SKM-1 (cell line): Measurements from ENCODE around the gene DCP1B.

Experiments used
- DNase-seq: peaks from one replicate; lab custom pipeline; 2025; ENCODE audit not compliant: unreplicated experiment; lab: John Stamatoyannopoulos, UW

Gene DCP1B

DNA sequence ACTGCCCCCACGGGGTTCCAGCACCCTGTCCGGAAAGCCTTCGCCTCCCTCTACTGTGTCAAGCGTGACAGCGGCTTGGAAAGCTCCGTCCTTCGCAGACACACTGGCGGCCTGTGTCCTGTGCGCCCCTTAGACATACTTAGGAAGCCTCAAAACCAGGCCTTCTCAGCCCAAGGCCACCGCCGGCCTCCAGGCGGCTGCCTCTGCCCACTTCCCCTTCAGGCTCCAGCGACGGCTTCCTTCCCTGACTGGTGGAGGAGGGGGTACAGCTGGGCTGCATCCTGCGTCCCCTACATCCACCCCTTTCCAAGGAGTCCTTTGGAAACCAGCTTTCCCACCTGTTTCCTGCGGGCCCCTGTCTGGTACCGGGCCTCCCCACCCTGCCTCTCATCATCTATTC is 83.3 kb downstream of the DCP1B start:
- DNase-seq = peak; percentile 34

DNA sequence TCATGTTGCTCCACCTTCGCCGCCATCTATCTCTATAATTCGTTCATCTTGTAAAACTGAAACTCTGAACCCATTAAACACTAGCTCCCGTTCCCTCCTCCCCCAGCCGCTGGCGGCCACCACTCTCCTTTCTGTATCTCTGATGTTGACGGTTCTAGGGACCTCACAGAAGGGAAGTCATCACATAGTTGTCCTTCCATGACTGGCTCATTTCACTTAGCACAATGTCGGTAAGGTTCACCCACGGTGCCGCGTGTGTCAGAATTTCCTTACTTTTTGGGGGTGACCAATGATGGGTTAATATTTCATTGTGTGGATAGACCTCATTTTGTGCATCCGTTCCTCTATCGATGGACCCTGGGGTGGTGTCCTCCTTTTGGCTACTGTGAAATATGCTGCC is 83.8 kb downstream of the DCP1B start:
- DNase-seq = no peak

DNA sequence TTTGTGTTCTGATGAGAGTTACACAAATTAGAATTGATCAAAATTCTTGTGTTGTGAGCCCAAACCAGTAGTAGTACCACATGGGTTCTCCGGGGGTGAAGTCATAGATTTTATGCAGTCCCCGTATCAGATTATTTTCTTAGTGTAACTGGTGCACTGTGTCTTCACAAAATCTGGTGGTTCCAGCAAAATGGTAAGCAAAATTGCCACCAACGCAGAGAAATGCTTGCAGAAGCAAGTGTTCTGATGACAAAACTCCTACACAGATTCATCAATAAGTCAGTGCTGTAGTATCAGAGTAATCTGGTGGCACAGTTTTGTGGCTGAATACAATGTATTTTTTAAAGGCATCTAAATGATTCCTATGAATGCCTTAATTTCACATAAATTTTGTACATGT is 84.5 kb downstream of the DCP1B start:
- no peak for DNase-seq

DNA sequence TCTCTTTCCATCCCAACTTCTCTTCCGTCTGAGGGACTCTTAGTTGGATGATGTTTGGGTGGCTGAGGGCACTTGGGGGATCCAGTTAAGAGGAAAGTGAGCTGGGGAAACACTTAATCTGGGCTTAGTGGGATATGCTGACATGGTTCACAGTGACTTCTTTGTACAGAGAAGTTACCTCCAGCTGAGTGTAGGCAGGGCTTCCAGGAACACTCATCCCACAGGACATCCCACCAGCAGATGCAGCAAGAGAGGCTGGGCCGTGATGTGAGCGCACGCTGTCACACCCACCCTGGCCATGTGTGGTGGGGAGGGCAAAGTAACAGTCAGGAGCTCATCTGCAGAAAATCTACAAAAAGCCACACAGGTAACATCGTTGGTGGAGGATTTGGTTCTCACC is 85.0 kb downstream of the DCP1B start:
- no peak for DNase-seq

DNA sequence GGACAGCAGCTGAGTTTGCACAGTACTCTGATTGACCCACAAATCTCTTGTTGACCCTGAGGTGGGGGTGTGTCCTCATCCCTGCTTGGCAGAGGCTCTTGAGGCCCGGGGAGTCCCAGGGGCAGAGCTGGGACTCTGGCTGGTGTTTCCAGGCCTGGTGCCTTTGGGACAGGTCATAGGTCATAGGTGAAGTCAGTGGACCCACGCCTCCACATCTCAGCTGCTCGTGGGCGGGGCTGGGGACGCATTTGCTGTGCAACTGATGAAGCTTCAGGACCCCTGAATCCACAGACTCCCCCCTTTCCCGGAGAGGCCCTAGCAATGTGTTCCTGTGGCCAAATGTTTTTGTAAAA is 85.4 kb downstream of the DCP1B start:
- no peak for DNase-seq

DNA sequence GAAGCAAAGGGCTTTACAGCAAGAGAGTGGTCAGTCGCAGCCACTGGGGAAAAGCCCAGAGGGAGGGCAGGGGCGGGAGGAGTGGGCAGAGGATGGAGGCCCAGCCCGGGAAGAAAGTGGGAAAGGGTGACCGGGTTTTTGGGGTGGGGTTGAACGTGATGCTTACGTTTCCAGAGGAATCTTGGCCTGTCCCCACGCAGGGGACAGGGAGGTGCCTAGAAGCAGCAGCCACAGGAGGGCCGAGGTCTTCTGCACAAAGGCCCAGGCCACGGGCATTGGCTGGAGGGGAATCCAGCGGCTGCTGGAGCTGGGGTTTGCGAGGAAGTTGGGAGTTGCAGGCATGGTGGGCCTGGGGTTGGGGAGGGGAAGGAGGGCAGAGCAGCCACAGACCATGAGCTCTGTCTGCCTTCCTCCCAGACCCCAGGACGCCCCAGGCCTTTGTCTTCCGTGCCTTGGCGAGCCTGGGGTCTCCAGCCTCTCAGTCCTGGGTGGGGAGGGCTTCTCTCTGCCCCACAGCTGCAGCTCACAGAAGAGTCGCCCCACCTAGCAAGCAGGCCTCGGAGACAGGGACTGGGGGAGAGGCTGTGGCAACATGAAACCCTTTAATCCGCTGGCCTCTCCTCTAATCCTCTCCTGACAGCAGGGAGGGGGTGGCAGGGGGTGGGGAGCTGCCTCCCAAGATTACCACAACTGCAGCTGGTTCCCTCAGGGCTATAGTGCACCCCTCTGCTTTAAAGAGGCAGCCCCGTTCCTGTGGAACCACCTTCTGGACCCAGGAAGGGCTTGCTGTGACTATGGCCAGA is 86.0 kb downstream of the DCP1B start, which contains the start of gene CACNA2D4:
Gene CACNA2D4, minus strand, starts transcription at position 572 of the 803 bp plus-strand sequence. Its CDS starts 179 bp downstream, at position 393.
- DNase-seq = no peak

DNA sequence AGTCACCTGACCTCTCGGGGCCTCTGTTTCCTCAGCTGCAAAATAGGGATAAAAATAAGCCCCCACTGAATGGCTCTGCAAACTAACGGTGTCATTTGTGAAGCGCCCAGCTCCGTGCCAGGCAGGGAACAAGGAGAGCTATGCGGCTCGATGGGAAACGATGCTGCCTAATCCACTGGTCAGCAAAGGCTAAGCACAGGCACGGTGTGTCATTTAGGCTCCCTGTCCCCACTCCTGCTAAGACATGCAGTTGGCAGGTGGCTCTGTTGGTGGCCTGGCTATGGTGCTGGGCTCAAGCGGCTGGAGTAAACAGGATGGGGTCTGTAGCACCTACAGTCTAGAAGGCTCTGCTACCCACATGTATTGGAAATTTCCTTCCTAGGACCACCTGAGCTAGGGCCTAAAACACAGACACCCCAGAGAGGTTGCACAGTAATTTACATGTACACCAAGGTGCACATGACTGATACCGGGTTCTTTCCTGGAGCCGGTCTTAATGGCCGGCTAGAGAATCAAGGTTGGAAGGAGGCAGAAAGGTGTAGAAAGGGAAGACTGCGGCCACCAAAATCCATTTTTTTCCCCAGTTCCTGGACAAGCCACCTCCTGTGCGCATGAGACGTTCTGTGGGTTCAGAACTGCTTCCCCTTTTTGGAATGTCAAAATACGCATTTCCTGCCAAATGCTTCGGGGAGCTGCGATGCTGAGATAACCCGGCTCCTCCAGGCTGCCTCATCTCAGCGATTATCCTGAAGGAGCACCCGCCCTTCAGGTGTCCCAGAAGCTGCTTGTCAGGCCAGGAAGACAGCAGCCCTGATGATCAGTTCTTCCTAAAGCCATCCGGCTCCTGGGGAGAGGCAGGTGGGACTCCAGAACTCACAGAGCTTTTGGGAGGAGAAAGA is 86.8 kb downstream of the DCP1B start:
- DNase-seq = peak; percentile 6

DNA sequence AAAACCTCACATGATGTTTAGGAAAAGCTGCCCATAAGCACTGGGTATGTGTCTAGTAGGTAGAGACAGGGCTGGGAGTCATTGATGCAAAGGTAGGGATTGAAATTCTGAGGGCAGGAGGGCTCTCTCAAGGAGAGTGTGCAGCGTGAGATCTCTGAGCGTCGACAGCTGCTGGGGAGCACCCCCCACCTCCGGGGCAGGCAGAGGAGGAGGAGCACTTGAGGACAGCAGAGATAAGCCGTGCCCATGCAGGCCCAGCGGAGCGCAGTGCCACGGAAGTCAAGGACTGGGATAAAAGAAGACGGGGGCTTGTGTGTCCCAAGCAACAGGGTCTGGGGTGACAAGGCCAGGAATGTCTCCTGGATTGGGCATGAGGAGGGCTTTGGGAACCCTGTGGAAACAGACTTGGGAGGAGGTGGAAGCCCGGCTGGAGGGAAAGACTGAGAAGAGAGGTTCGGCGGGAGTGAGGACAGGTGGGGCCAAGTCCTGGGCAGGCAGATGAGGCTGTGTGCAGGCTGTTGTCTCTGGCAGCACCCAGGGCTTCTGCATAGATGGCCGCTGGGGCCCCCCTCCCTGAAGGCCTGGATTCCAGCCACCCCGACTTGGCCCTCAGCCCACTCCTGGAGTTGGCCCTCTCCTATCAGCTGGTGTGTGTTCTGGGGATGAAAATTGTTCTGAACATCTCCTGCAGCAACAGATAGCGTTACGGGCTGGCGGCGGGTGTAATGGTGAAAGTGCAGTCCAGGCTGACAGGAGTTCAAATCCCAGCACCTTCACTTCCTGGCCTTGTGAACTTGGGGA is 87.7 kb downstream of the DCP1B start:
- DNase-seq = no peak

DNA sequence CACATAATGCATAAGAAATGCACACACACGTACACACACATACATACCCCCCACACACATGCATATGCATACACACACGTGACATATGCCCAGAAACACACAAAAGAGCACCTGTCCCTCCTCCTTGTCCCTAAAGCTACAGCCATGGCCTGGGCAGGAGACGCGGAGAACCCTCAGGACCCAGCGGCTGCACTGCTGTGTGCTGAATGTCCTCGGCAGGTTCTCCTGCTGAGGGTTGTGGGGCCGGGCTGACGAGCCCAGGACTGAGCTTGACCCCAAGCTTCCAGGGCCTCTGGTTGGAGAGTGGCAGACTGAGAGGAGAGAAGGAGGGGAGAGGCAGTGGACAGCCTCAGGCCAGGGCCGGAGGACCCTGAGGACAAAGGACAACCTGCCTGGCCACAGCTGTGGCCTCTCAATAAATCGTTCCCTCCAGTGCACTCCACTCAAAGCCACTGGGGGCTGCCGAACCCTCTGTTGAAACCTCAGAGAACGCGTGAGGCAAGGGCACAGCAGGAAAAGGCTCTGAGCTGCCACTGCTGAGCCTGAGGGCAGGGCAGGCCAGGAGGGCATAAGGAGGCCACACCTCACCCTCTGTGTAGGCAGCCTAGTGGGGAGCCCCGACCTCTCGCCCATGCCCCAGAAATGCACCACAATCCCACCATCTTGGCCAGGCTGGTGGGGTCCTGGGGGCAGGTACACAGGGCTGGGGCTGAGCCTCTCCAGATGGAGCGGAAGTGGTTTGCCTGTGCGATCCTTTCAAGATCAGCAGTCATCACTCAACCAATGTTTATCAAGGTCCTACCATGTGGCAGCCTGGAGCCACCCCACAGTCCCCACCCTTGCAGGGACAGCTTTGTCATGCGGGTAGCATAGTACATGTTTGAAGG is 88.9 kb downstream of the DCP1B start:
- DNase-seq = no peak

DNA sequence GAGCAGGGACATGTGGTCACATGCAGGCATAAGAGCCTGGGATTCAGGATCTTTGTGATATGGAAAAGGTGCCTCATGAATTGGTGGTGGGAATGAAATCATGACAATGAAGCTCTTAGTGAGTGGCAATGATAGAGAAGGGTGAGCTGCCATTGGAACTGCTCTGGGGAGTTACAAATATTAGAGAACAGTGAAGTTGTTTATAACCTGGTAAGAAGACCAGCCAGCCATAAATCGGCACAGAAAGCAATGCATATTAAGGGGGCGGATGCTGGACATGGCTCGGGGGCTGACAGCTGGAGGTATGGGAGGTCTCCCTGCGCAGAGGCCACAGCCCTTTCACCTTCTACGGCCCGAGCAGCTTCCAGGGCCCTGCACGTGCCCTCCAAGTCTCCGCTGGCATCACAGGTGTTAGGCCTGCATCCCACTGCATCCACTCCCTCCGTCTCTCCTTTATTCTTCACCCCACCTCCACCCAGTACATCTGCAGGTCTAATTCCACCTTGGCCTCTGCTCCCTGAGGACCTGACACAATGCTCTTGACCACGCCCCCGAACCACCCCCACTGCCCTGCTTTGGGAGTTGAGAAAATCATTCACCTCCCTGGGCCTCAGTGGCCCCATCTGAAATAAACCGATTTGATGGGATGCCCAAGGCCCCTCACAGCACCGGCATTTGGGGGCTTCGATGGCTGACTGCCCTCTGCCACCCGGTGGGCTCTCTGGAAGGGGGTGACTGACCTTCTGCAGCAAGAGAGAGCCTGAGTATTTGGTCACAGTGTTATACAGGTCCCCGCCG is 89.9 kb downstream of the DCP1B start:
- DNase-seq = no peak

DNA sequence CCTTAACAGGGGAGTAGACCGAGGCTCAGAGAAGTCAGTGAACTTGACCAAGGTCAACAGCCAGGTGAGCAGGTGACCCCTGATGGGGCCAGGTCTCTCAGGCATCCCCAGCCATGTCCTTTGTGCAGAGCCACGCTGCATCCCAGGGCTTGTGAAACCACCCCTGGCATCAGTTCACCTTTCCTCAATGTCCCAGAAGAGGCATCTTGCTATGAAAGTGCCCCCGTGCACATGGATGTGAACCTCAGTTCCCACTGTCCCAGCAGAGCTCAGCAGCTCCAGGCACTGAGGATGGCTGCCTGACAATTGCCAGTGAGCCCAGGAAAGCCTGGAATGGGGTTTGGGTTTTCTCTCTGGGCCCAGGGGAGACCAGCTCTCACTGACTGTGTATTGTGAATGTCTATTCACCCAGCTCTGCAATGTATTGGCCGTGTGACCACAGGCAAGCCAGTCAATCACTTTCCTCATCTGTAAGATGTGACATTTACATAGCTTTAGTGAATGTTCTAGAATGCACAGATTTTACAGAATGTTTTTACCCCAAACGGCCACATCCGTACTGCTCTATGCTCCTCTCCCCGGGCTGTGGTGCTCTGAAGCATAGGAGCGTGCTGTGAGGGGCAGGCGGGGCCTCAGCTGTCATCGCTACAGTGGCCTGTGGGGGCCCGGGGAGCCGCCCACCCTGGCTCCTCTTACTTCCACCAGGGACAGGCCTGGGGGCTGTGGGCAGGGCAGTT is 90.7 kb downstream of the DCP1B start:
- no peak for DNase-seq

DNA sequence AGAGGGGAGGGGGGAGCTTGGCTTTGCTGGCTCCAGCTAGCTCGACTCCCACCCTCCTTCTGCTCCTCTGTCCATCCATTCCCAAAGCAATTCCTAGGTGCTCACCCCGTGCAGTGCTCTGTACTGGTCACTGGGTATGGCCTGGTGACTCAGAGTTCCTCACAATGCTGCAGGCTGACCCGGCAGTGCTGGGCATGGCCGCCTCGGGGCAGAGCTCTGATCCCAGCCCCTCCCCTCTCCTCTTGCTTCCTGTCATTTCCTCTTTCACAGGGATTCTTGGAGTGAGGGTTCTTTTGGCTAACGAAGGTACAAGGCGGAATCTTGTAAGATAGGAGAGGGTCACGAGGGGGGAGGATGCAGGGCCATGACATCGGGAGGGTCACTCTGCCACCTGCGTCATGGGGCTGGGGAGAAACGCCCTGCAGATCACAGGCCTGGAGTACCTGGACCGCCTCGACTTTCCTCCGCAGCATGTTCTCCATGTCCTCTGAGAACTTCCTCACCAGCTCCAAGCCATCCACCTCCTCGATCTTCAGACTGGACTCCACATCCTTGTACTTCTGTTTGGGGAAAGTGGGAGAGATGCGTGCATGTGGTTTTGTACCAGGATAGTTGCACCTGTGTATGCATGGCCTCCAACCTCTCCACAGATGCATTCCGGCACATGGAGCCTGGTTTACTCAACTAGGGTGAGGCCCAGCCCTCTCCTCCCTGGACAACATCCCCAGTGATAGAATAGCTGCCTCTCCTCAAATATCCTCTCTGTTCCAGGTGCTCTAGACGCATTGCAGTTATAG is 91.5 kb downstream of the DCP1B start:
- DNase-seq = no peak

DNA sequence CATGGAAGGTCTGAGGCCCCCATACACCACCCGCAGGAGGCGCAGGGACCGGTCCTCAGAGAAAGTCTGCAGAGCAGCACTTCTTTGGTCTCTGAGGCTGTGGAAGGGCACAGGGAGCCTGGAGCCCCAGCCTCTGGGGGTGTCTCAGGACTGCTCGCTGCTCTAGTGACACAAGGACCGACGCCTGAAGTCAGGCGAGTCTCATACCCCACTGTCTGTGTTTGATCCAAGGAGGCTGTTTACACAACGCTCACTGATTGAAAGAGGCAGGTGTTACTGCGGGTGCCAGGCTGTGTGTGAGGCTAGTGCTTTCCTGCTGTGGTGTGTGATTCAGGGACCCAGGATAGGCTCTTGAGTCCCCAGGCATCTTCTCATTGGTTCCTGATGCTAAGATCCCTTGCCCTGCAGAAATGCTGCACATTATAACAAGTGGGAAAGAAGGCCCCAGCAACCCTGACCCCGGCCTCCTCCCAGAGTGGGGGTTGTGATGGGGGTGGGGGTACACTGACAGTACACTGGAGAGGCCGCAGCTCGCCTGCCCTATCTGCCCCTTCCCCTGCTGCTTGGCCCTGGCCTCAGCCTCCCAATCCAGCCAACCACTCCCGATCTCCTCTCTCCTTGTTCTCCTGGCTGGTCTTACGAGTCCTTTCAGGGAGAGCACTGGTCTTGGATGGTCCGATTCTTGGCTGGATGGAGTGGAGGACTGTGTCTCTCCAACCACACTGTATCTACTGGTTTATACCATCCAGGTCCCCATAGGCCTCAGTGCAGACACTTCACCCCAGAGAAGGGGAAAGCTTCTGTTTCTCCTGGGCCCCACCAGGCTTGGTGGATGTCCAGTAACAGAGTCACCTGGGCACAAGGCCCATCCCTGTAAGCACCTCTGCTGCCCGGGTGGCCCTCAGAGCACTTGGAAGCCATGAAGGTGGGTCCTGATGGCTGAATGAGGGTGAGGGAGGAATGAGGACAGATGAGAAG is 92.4 kb downstream of the DCP1B start:
- no peak for DNase-seq

DNA sequence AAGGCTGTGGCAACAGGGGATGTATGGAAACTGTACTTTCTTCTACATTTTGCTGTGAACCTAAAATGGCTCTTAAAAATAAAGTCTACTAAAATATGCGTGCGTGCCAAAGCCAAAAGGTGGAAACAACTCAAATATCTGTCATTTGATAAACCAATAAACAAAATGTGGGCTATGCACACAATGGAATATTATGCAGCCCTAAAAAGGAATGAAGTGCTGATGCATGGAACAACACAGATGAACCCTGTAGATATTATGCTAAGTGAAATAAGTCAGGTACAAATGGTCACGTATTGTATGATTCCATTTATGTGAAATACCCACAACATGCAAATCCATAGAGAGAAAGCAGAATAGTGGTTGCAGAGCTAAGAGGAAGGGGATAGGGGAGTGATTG is 93.8 kb downstream of the DCP1B start:
- no peak for DNase-seq

DNA sequence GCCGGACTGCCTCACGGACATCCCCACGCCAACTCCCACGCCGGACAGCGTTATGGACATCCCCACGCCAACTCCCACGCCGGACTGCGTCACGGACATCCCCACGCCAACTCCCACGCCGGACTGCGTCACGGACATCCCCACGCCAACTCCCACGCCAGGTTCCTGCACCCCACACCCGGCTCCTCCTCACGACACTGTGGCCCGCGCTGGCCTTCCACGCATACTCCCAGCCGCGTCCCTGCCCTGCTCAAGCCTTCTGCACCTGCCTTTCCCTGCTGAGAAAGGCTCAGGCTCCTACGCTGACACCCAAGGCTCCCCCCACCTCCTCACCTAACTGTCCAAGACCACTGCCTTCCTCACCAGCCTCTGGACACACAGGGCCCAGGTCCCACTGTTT is 95.5 kb downstream of the DCP1B start:
- no peak for DNase-seq

DNA sequence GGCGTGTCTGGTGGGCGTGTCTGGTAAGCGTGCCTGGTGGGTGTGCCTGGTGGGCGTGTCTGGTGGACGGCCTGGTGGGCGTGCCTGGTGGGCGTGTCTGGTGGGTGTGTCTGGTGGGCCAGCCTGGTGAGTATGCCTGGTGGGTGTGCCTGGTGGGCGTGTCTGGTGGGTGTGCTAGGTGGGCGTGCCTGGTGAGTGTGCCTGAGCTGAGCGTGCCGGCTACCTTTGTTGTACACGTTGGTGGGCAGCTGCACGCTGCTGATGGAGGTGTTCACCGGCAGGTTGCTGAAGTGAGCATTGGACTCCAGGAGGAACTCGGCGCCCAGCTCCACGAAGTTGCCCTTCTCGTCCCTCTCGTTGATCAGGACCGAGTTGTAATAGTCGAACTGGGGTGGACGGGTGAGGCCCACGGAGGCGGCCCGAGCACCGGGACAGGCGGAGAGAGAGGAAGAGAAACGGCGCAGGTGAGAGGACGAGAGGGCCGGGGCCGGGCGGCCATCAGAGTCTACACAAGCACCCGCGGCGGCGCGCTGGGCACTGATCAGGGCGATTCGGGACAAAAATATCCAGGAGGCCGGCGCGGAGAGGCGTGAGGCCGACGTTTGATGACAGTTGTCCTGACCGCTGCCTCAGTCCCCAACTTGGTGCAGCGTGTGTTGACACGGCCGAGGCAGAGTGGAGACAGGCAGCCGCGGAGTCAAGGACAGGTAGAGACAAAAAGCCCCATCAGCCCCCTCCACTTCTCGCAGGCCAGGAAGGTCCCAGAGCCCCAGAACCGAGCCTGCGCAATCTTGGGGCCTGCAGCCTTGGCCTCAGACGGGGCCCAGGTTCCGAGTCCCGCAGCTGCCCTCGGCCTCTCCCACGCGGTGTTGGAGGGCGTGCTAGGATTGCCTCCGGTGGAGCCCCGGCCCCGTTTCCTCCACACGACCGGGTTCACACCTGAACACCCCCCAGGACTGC is 96.3 kb downstream of the DCP1B start:
- DNase-seq = no peak
